ACC112 (cell line): Measurements from ENCODE around the gene FRAS1.

Experiments
- H2AFZ ChIP-seq: fragments of 200-600 bp; sonication (generic); one replicate; pipeline ENCODE4 v1.6.0; 2017; ENCODE audit warnings: antibody characterized with exemption, low read length; ENCODE audit not compliant: unreplicated experiment
- H3K27ac ChIP-seq: fragments of 200-600 bp; sonication (generic); 2 replicates; pipeline ENCODE4 v1.5.1; 2014; ENCODE audit warnings: low read depth, mild to moderate bottlenecking, antibody characterized with exemption, low read length, moderate library complexity
- H3K27me3 ChIP-seq: fragments of 200-600 bp; sonication (generic); 2 replicates; pipeline ENCODE4 v1.6.1; 2014; ENCODE audit warnings: mild to moderate bottlenecking, antibody characterized with exemption, low read length, moderate library complexity, mixed read lengths; ENCODE audit not compliant: insufficient read depth
- H3K36me3 ChIP-seq: fragments of 200-600 bp; sonication (generic); 2 replicates; pipeline ENCODE4 v1.6.1; 2016; ENCODE audit warnings: mild to moderate bottlenecking, antibody characterized with exemption, low read length, moderate library complexity, mixed read lengths; ENCODE audit not compliant: insufficient read depth
- H3K4me1 ChIP-seq: fragments of 200-600 bp; sonication (generic); one replicate; pipeline ENCODE4 v1.6.1; 2016; ENCODE audit warnings: low read length, mixed read lengths; ENCODE audit not compliant: insufficient read depth, unreplicated experiment, control insufficient read depth
- H3K4me3 ChIP-seq: fragments of 200-600 bp; sonication (generic); 2 replicates; pipeline ENCODE4 v1.5.1; 2014; ENCODE audit warnings: mild to moderate bottlenecking, low read depth, low read length
- H3K79me2 ChIP-seq: fragments of 200-600 bp; sonication (generic); one replicate; pipeline ENCODE4 v1.6.0; 2016; ENCODE audit warnings: low read length; ENCODE audit not compliant: control insufficient read depth, unreplicated experiment, insufficient read depth

FRAS1 gene

DNA sequence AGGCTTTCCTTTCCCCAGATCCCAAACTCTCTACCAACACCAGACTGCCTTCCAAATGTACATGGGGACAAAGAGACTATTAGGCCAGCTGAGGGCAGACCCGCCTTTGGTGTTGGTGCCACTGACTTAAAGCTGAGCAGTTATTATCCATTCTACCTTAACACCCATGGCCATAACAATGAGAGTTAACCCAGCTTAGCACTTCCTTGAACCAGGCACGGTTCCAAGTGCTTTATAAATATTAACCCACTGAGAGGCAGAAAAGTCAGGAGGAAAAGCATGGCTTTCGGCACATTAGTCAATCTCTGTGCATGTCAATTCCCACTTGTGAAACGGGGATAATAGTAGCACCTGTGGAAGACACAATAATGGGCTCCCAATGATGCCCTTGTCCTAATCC is 251.4 kb downstream of the FRAS1 start:
- Histone ChIP-seq H3K4me3 (no peak overlapping the region), H3K36me3 (no peaks in the 10 kb centered on the region), H2AFZ (no peak overlapping the region), H3K27me3 (no peaks in the 10 kb centered on the region), H3K27ac (no peak overlapping the region), H3K4me1 (no peaks in the 10 kb centered on the region), H3K79me2 (no peaks in the 10 kb centered on the region)

GRCh38 chr4:78309352-78309751 is 252.2 kb downstream of the FRAS1 start:
- Histone ChIP-seq H3K79me2 (no peaks in the 10 kb centered on the region), H3K36me3 (no peaks in the 10 kb centered on the region), H3K27me3 (no peaks in the 10 kb centered on the region), H2AFZ (no peak overlapping the region), H3K4me3 (no peak overlapping the region), H3K27ac (no peak overlapping the region), H3K4me1 (no peaks in the 10 kb centered on the region)

DNA sequence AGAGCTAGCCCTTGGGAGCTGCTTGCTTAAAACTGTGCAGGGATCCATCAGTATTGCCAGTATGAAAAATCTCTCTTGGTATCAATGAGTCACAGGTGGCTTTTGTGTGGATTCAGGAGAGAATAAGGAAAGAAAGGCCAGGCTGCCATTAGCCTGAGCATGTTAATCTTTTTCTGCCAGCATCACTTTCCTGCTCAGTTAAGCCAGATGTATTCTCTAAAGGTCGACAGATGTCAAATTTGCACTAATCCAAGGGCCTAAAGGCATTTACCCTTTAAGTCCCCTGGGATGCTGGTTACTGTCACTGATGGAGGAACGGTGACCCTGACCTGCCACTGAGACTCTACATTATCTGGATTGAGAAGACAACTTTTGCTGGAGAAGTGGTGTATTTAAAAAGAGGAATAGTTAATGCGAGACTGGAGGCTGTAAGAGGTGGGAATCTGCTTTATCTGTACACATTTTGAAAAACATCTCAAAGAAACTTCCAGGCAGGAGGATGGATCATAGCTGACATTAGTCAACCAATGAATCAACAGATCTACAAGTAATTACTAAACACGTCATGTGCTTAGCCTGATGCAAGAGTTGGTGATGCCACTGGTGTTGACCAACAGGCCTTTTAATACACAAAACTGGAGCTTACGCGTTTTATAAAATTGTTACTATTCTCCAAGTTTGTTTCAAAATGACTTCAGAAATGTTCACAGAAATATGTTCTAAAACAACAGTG is 253.1 kb downstream of the FRAS1 start:
- Histone ChIP-seq H3K4me1 (no peaks in the 10 kb centered on the region), H3K27me3 (no peaks in the 10 kb centered on the region), H3K4me3 (no peak overlapping the region), H3K36me3 (no peaks in the 10 kb centered on the region), H2AFZ (no peak overlapping the region), H3K79me2 (no peaks in the 10 kb centered on the region), H3K27ac (no peak overlapping the region)

DNA sequence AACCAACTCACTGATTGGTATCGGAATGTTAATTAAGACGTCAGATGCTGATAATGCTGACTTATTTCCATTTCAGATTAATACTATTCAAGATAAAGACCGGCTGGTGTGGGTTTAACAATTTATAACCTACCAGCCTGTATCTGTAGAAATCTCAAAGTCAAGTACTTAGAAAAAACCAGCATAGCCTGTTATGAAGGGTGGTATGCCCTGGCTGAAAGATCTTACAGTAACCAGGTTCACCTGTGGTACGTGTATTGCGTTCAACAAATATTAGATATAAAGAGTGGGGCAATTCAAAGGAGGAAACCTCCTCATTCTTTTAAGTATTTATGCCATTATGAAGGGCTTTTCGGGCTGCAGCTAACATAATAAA is 253.6 kb downstream of the FRAS1 start:
- H3K4me1 ChIP-seq = no peaks in the 10 kb centered on the region
- H3K4me3 ChIP-seq = no peak overlapping the region

GRCh38 chr4:78311306-78311705 is 254.2 kb downstream of the FRAS1 start:
- H2AFZ ChIP-seq = no peak overlapping the region
- H3K27ac ChIP-seq = no peak overlapping the region
- no peaks in the 10 kb centered on the region for H3K79me2 ChIP-seq
- H3K36me3 ChIP-seq = no peaks in the 10 kb centered on the region
- H3K4me3 ChIP-seq = no peak overlapping the region
- H3K4me1 ChIP-seq = no peaks in the 10 kb centered on the region
- H3K27me3 ChIP-seq = no peaks in the 10 kb centered on the region

More for the DNA sequence above, 253.6 kb downstream of the FRAS1 start:
- H3K27ac ChIP-seq = no peak overlapping the region
- no peaks in the 10 kb centered on the region for H3K27me3 ChIP-seq
- no peaks in the 10 kb centered on the region for H3K36me3 ChIP-seq
- H3K79me2 ChIP-seq = no peaks in the 10 kb centered on the region
- no peak overlapping the region for H2AFZ ChIP-seq

GRCh38 chr4:78312989-78313753 is 256.0 kb downstream of the FRAS1 start:
- Histone ChIP-seq H3K36me3 (no peaks in the 10 kb centered on the region), H3K4me3 (no peak overlapping the region), H3K79me2 (no peaks in the 10 kb centered on the region), H3K4me1 (no peaks in the 10 kb centered on the region), H2AFZ (no peak overlapping the region), H3K27ac (no peak overlapping the region), H3K27me3 (no peaks in the 10 kb centered on the region)

GRCh38 chr4:78313754-78314120 is 256.6 kb downstream of the FRAS1 start:
- Histone ChIP-seq H3K27ac (no peak overlapping the region), H3K36me3 (no peaks in the 10 kb centered on the region), H2AFZ (no peak overlapping the region), H3K27me3 (no peaks in the 10 kb centered on the region), H3K79me2 (no peaks in the 10 kb centered on the region), H3K4me3 (no peak overlapping the region), H3K4me1 (no peaks in the 10 kb centered on the region)

GRCh38 chr4:78318126-78318525 is 261.0 kb downstream of the FRAS1 start:
- Histone ChIP-seq H3K79me2 (no peaks in the 10 kb centered on the region), H3K4me1 (no peaks in the 10 kb centered on the region), H3K27me3 (0 out of 2 replicates have a peak, but pooled peaks cover 5% of the 10 kb centered on the region), H3K27ac (no peak overlapping the region), H3K4me3 (no peak overlapping the region), H3K36me3 (no peaks in the 10 kb centered on the region), H2AFZ (no peak overlapping the region)

DNA sequence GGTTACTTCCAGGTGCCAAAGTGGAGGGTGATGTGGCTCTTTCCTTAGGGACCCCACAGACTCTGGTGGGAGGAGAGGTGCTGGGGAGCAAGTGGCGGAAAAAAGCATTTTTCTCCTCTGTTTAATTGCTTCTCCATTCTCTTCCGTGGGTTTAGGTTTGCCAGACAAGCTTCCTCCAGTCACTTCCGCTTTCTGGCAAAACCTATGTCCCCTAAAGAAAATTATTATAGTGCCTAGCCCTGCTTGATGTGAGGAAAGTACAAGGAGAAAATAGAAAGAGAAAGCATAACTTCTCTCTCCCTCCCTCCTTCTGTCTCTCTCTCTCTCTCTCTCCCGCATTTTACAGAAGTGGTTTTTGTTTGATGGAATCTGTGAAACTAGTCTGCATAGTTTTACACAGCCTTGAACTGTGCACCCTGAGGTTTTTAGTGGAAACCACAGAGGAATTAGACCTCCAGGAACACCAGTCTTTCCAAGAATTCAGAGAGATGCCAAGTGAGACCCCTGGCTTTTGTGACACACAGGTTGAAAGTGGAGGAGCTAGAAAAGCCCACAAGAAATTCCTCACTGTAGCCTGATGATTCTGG is 263.3 kb downstream of the FRAS1 start:
- Histone ChIP-seq H2AFZ (no peak overlapping the region), H3K79me2 (no peaks in the 10 kb centered on the region), H3K27me3 (0 out of 2 replicates have a peak, but pooled peaks cover 5% of the 10 kb centered on the region), H3K4me3 (no peak overlapping the region), H3K36me3 (no peaks in the 10 kb centered on the region), H3K27ac (no peak overlapping the region), H3K4me1 (no peaks in the 10 kb centered on the region)

DNA sequence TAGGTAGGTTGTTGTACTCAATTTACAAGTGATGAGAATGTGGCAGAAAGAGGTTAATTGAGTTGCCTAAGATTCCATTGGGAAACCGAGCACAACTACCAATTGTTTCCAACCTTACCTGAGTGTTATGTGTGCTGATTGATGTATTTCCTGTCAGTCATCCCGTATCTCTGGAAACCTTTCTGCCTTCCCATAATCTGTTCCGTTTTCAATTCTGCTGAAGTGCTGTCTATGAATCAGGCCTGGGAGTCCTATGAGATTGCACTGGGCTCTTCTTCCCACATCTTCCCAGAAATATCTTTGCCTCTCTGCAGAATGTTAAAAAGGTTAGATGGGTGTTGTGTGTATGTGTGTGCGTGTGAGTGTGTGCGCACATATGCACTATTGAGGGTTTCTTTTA is 264.9 kb downstream of the FRAS1 start:
- no peaks in the 10 kb centered on the region for H3K79me2 ChIP-seq
- no peak overlapping the region for H2AFZ ChIP-seq
- H3K4me3 ChIP-seq = no peak overlapping the region
- no peaks in the 10 kb centered on the region for H3K4me1 ChIP-seq
- no peak overlapping the region for H3K27ac ChIP-seq
- H3K27me3 ChIP-seq = 0 out of 2 replicates have a peak, but pooled peaks cover 5% of the 10 kb centered on the region
- no peaks in the 10 kb centered on the region for H3K36me3 ChIP-seq
